ENCODE measurements around the gene FAM47E. TPM values are rescaled to one million over a fixed set of nuclear protein-coding genes. Genes with fewer than 3 reads are reported as not detected.
A peak's percentile ranks its signal among the peaks of the same experiment; 100 is the strongest.

The FAM47E gene
- total and polyA plus RNA-seq, 5 donors from 2014 or later: 0.57 to 1.0 TPM; not detected in 3

DNA sequence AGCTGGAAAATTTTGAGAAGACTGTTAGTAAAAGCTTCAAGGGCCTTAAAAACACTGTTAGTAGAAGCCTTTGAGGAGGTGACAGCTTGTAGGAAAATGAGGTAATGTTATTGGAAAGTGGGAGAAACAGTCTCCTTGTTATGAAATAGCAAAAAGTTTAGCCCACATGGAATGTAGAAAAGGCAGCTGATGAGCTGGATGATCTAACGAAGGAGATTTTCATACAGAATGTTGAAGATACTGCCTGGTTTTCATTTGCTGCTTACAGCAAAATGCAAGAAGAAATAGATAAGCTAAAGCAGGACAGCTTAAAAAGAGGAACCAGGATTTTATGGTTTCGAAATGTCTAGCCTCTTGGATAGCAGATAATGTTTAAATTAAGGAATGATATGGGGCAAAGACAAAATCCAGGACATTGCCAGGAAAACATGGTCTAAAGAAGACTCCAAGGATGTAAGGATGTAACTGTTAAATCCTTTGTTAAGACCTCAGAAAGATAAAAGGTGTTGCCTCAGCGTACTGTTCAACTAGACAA is 44.8 kb downstream of the FAM47E start:
- no peaks in the 10 kb centered on the region for H3K36me3 ChIP-seq (ENCODE audit: control insufficient read depth, insufficient read depth, low read length)
- no peak for ATAC-seq (ENCODE audit: low read depth in 2 of 2)

DNA sequence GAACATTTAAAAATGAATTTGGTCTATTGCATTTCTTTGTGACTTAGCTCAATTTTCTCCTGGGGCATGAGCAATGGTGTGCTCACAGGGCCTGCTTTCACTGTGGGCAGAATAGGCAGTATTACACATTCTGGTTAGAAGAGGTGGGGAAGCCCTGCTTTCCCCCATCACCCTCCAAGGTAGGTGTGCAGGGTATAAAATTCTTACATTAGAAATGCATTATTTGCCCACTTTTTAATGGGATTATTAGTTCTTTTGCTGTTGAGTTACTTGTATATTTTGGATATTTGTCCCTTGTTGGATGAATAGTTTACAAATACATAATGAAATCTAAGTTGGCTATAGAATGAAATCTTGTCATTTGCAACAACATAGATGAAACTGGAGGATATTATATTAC is 46.7 kb downstream of the FAM47E start:
- Histone ChIP-seq H3K9me3 (ENCODE audit: control insufficient read depth in 2 of 2, low read length in 2 of 2) (peaks cover 10 to 18% of the 10 kb centered on the region in 2 experiments), H3K27ac (ENCODE audit: insufficient read depth, low read length, poor library complexity, severe bottlenecking) (no peak overlapping the region), H3K4me1 (ENCODE audit: control insufficient read depth, insufficient read depth, low read length, poor library complexity, severe bottlenecking) (peaks cover 4% of the 10 kb centered on the region), H3K27me3 (ENCODE audit: control insufficient read depth, insufficient read depth, low read length) (peaks cover 1% of the 10 kb centered on the region), H3K4me3 (ENCODE audit: low read depth, low read length) (no peak overlapping the region), H3K36me3 (ENCODE audit: control insufficient read depth, insufficient read depth, low read length) (no peaks in the 10 kb centered on the region)
- Mint-ChIP-seq H3K4me1 (peaks cover 0 to 23% (median 12%) of the 10 kb centered on the region in 4 donors), H3K9me3 (peaks cover 1 to 26% (median 9%) of the 10 kb centered on the region in 7 donors), H3K36me3 (peaks cover 3% of the 10 kb centered on the region), H3K4me3 (no peak overlapping the region), H3K27ac (no peak overlapping the region), H3K27me3 (peaks cover 3% of the 10 kb centered on the region)
- ATAC-seq (ENCODE audit: low read depth in 2 of 2) (no peak), DNase-seq (no peak)

More for the DNA sequence above, 44.8 kb downstream of the FAM47E start:
- Histone ChIP-seq H3K27me3 (ENCODE audit: control insufficient read depth, insufficient read depth, low read length) (peaks cover 12% of the 10 kb centered on the region), H3K9me3 (ENCODE audit: control insufficient read depth in 2 of 2, low read length in 2 of 2) (peaks cover 10 to 18% of the 10 kb centered on the region in 2 experiments), H3K4me3 (ENCODE audit: low read depth, low read length) (no peak overlapping the region), H3K27ac (ENCODE audit: insufficient read depth, low read length, poor library complexity, severe bottlenecking) (no peak overlapping the region), H3K4me1 (ENCODE audit: control insufficient read depth, insufficient read depth, low read length, poor library complexity, severe bottlenecking) (peaks cover under 1% of the 10 kb centered on the region)
- Mint-ChIP-seq H3K27me3 (peaks cover 17% of the 10 kb centered on the region), H3K27ac (no peak overlapping the region), H3K36me3 (peaks cover 3% of the 10 kb centered on the region), H3K4me1 (peaks cover 0 to 13% (median 6%) of the 10 kb centered on the region in 4 donors), H3K9me3 (peaks cover 0 to 26% (median 9%) of the 10 kb centered on the region in 7 donors), H3K4me3 (no peak overlapping the region)
- no peak for DNase-seq

- Histone ChIP-seq H3K4me3 (ENCODE audit: low read depth, low read length) (no peak overlapping the region), H3K4me1 (ENCODE audit: control insufficient read depth, insufficient read depth, low read length, poor library complexity, severe bottlenecking) (peaks cover 9% of the 10 kb centered on the region), H3K27me3 (ENCODE audit: control insufficient read depth, insufficient read depth, low read length) (no peaks in the 10 kb centered on the region), H3K36me3 (ENCODE audit: control insufficient read depth, insufficient read depth, low read length) (no peaks in the 10 kb centered on the region), H3K27ac (ENCODE audit: insufficient read depth, low read length, poor library complexity, severe bottlenecking) (no peak overlapping the region), H3K9me3 (ENCODE audit: control insufficient read depth in 2 of 2, low read length in 2 of 2) (peaks cover 10 to 18% of the 10 kb centered on the region in 2 experiments)
- H3K36me3 Mint-ChIP-seq: peaks cover 3% of the 10 kb centered on the region
- no peak overlapping the region for H3K4me3 Mint-ChIP-seq
- H3K27ac Mint-ChIP-seq: no peak overlapping the region
- peaks cover 5% of the 10 kb centered on the region for H3K27me3 Mint-ChIP-seq
- DNase-seq (no peak), ATAC-seq (ENCODE audit: low read depth in 2 of 2) (no peak)
- peaks cover 1 to 26% (median 9%) of the 10 kb centered on the region in 7 donors for H3K9me3 Mint-ChIP-seq
- peaks cover 5 to 33% (median 15%) of the 10 kb centered on the region in 4 donors for H3K4me1 Mint-ChIP-seq
These were observed 48.5 kb downstream of the FAM47E start for GRCh38 chr4:76300012-76300411.

GRCh38 chr4:76301068-76301774 is 49.7 kb downstream of the FAM47E start:
- Histone ChIP-seq H3K9me3 (ENCODE audit: control insufficient read depth in 2 of 2, low read length in 2 of 2) (peaks cover 10 to 18% of the 10 kb centered on the region in 2 experiments), H3K4me3 (ENCODE audit: low read depth, low read length) (no peak overlapping the region), H3K4me1 (ENCODE audit: control insufficient read depth, insufficient read depth, low read length, poor library complexity, severe bottlenecking) (peaks cover 20% of the 10 kb centered on the region), H3K27ac (ENCODE audit: insufficient read depth, low read length, poor library complexity, severe bottlenecking) (no peak overlapping the region), H3K27me3 (ENCODE audit: control insufficient read depth, insufficient read depth, low read length) (no peaks in the 10 kb centered on the region), H3K36me3 (ENCODE audit: control insufficient read depth, insufficient read depth, low read length) (no peaks in the 10 kb centered on the region)
- Mint-ChIP-seq H3K9me3 (peaks cover 1 to 24% (median 8%) of the 10 kb centered on the region in 7 donors), H3K4me3 (peak overlapping the region in 1 of 4 donors; percentile 38), H3K4me1 (peaks cover 11 to 39% (median 19%) of the 10 kb centered on the region in 4 donors), H3K36me3 (peaks cover 3% of the 10 kb centered on the region), H3K27ac (peak overlapping the region in 2 of 3 donors; percentile 15 to 60), H3K27me3 (peaks cover 9% of the 10 kb centered on the region)
- ATAC-seq (ENCODE audit: low read depth in 2 of 2) (no peak), DNase-seq (peak in 1 of 3 donors; percentile 62)

DNA sequence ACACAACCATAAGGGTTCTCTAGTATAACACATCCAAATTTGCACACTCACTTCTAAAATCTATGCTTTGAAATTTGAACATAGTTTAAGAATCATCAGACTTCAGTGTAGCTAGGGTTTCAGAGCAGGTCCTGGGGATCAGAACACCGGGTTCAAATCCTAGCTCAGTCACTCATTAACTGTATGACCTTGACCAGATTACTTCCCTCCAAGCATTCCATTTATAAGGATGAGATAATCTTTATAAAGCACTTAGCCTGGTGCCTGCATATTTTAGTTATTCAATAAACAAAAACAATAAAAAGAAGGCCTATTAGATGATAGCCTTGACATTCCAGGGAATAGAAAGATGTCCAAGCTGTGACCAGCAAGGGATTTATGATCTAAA is 50.2 kb downstream of the FAM47E start:
- no peaks in the 10 kb centered on the region for H3K27me3 ChIP-seq (ENCODE audit: control insufficient read depth, insufficient read depth, low read length)
- Mint-ChIP-seq H3K36me3 (peaks cover 3% of the 10 kb centered on the region), H3K9me3 (peaks cover 1 to 20% (median 8%) of the 10 kb centered on the region in 7 donors), H3K4me3 (no peak overlapping the region), H3K27ac (peak overlapping the region in 1 of 3 donors; percentile 15), H3K4me1 (peaks cover 11 to 39% (median 20%) of the 10 kb centered on the region in 4 donors), H3K27me3 (peaks cover 9% of the 10 kb centered on the region)
- DNase-seq: no peak
- no peak overlapping the region for H3K27ac ChIP-seq (ENCODE audit: insufficient read depth, low read length, poor library complexity, severe bottlenecking)
- H3K4me3 ChIP-seq (ENCODE audit: low read depth, low read length): no peak overlapping the region
- ATAC-seq (ENCODE audit: low read depth in 2 of 2): no peak
- H3K9me3 ChIP-seq (ENCODE audit: control insufficient read depth in 2 of 2, low read length in 2 of 2): peaks cover 10 to 14% of the 10 kb centered on the region in 2 experiments
- H3K36me3 ChIP-seq (ENCODE audit: control insufficient read depth, insufficient read depth, low read length): no peaks in the 10 kb centered on the region
- H3K4me1 ChIP-seq (ENCODE audit: control insufficient read depth, insufficient read depth, low read length, poor library complexity, severe bottlenecking): peaks cover 26% of the 10 kb centered on the region

GRCh38 chr4:76302826-76303438 is 51.4 kb downstream of the FAM47E start:
- ATAC-seq (ENCODE audit: low read depth in 2 of 2): no peak
- no peaks in the 10 kb centered on the region for H3K36me3 ChIP-seq (ENCODE audit: control insufficient read depth, insufficient read depth, low read length)
- Mint-ChIP-seq H3K36me3 (peaks cover 3% of the 10 kb centered on the region), H3K4me3 (no peak overlapping the region), H3K27ac (no peak overlapping the region), H3K27me3 (peaks cover 14% of the 10 kb centered on the region), H3K4me1 (peaks cover 11 to 43% (median 22%) of the 10 kb centered on the region in 4 donors), H3K9me3 (peaks cover 1 to 10% (median 6%) of the 10 kb centered on the region in 7 donors)
- H3K9me3 ChIP-seq (ENCODE audit: control insufficient read depth in 2 of 2, low read length in 2 of 2): peaks cover 5 to 7% of the 10 kb centered on the region in 2 experiments
- DNase-seq: no peak
- no peak overlapping the region for H3K4me3 ChIP-seq (ENCODE audit: low read depth, low read length)
- H3K4me1 ChIP-seq (ENCODE audit: control insufficient read depth, insufficient read depth, low read length, poor library complexity, severe bottlenecking): peaks cover 32% of the 10 kb centered on the region
- H3K27me3 ChIP-seq (ENCODE audit: control insufficient read depth, insufficient read depth, low read length): no peaks in the 10 kb centered on the region
- no peak overlapping the region for H3K27ac ChIP-seq (ENCODE audit: insufficient read depth, low read length, poor library complexity, severe bottlenecking)

GRCh38 chr4:76305033-76305687 is 53.6 kb downstream of the FAM47E start:
- peaks cover 0 to 5% (median 1%) of the 10 kb centered on the region in 7 donors for H3K9me3 Mint-ChIP-seq
- peak in 1 of 3 donors; percentile 27 for DNase-seq
- peaks cover 32% of the 10 kb centered on the region for H3K4me1 ChIP-seq (ENCODE audit: control insufficient read depth, insufficient read depth, low read length, poor library complexity, severe bottlenecking)
- H3K4me3 ChIP-seq (ENCODE audit: low read depth, low read length): peak overlapping the region; percentile 61
- H3K36me3 Mint-ChIP-seq: no peaks in the 10 kb centered on the region
- H3K27me3 Mint-ChIP-seq: peaks cover 23% of the 10 kb centered on the region
- H3K36me3 ChIP-seq (ENCODE audit: control insufficient read depth, insufficient read depth, low read length): no peaks in the 10 kb centered on the region
- no peak for ATAC-seq (ENCODE audit: low read depth in 2 of 2)
- H3K9me3 ChIP-seq (ENCODE audit: control insufficient read depth in 2 of 2, low read length in 2 of 2): no peaks in the 10 kb centered on the region
- no peak overlapping the region for H3K27ac ChIP-seq (ENCODE audit: insufficient read depth, low read length, poor library complexity, severe bottlenecking)
- no peaks in the 10 kb centered on the region for H3K27me3 ChIP-seq (ENCODE audit: control insufficient read depth, insufficient read depth, low read length)
- H3K27ac Mint-ChIP-seq: peak overlapping the region in 2 of 3 donors; percentile 48 to 72
- peaks cover 11 to 52% (median 22%) of the 10 kb centered on the region in 4 donors for H3K4me1 Mint-ChIP-seq
- peak overlapping the region; percentile 71 to 83 (median 78) for H3K4me3 Mint-ChIP-seq
